Fibroblast of skin of right quadriceps (primary cell): Measurements from ENCODE around the gene CARMIL1.
A peak's percentile ranks its signal among the peaks of the same experiment; 100 is the strongest.

Source experiments
- DNase-seq: peaks from one replicate; pipeline ENCODE4 v3.0.0-alpha.2; 2013

Gene CARMIL1

DNA sequence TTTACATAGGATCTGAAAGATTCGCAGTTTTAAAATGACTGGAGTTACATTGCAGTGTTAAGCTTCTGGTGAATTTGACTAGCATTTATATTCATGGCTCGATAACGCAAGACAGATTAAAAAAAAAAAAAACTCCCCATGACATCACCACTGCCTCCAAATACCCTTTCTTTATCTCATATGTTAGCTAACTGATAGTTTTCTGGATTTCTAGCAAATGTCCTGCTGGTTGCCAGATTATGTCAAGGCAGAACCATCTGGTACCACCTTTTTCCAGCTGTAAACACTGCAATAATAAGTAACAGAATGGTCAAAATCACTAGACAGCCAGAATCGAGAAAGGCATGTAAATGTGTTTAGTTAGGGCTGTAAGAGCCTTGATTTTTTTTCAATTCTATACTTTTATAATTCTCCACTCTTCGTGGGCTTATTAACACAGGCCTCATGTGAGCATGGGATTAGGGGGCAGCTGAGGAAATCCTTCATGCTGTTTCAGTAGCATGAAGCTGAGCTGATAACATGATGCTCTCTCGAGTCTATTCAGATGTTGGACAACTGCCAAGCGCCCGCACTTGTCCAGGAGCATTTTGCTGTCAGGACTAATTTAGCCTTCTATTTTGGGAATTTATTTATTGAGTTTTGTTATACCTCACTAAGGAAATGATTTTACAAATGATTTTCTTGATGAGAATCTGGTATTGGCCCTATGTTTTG, 206.8 kb downstream of the CARMIL1 start:
- DNase-seq = peak; percentile 13

DNA sequence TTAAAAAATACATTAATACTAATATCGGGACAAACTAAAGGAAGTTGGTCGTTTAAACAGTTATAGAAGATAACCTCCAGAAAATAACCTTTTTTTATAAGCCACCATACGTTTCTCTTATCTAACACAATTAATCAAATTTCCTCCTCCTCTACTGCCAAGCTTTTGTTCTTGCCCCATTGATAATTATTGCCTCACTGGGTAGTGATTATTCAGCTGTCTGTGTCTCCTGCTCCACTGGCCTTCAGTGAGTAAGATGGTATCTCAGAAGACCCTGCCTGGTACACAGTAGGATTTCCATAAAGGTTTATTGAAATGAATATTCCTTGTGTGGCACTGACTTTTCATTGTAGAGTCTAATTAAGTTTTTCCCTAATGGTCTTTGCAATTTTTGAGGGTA, 207.4 kb downstream of the CARMIL1 start:
- DNase-seq = no peak

DNA sequence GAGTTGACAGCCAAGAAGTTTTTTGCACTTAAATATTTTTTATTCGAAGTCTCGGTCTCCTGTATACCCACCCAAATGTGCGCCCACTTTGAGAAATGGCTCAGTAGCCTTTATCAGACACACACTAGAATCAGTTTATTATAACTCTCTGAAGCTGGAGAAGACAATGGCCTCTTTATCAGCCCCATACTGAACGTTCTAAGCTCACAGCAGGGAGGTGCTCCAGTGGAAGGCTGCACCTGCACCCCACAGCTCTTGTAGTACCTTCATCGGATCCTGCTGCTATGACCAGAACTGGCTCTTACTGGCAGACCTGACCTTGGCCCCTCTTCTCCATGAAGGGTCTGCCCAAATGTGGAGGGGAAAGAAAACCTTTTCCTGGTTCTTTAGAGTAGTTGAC, 207.8 kb downstream of the CARMIL1 start:
- no peak for DNase-seq

DNA sequence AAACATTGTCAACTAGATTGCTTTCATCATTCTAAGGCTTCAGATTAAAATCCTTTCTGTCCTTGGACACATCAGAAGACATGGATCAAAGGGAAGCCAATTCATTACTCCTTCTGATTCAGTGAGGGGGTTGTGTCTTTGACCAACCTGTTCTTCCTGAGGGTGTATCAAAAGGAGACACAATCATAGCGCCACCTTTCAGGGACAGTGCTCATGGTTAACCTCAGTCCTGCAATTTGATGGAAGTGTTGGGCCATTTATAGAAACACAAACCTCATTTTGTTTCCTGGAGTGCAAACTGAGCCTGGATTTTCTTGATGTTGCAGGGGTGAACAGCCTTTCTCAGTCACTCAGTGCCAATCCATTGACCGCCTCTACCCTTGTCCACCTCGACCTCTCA, 209.0 kb downstream of the CARMIL1 start:
- no peak for DNase-seq

DNA sequence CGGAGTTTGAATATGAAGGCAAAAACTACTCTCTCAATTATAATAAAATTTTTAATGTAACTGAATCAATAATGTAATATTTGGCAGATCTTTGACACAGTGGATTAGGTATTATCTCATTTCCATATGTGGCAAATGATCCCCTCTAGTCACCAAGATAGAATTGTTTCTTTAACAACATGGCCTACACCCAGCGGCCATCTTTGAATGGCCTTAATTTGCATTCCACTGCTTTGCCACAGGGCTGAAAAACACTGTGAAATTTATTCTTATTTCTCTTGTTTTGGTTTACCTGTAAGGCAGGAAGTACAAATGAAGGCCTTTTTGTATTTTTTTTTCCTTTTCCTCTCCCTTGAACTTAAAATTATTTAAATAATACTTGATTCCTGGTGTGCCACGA, 210.2 kb downstream of the CARMIL1 start:
- no peak for DNase-seq

DNA sequence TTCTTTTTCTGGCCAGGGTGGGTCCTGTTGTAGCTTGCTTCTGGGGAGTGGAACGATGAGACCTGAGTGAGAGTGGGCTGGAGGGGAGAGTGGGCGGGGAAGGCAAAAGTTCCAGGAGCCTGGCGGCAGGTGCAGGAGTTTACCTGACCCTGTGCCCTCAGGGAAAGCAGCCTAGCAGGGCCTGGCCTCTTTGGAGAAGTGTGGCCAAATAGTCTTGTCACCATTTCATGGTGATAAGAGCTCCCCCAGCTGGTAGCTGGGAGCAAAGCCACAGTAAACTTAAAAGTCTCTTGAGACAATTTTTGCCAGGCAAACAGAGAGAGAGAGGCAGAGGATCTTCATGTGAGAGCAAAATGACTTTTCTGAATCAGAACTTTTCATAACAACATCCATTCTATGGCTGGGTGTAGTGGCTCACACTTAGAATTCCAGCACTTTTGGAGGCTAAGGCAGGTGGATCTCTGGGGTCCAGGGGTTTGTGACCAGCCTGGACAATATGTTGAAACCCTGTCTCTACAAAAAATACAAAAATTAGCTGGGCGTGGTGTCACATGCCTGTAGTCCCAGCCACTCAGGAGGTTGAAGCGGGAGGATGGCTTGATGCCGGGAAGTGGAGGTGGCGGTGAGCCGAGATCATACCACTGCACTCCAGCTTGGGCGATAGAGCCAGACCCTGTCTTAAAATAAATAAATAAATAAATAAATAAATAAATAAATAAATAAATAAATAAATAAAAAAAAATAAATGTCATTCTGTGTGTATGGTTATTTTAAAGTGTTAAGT, 211.0 kb downstream of the CARMIL1 start:
- peak; percentile 69 for DNase-seq

DNA sequence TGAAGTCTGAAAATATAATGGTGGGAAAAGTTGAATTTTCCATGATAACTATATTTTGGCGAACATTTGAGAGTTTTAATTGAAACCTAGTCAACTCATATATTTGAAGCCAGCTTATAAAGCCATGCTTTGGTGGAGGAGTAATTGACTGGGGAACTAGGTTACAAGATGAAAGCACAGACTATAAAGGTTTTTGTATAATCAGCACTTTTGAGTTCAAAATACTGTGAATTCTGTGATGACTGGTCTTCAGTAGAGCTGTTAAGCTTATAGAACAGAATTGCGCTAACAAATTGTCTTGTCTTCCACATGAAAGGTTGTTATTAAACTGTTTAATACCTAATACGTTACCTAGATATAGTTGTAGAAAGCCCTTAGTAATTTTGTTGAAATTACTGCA, 213.8 kb downstream of the CARMIL1 start:
- DNase-seq = no peak

DNA sequence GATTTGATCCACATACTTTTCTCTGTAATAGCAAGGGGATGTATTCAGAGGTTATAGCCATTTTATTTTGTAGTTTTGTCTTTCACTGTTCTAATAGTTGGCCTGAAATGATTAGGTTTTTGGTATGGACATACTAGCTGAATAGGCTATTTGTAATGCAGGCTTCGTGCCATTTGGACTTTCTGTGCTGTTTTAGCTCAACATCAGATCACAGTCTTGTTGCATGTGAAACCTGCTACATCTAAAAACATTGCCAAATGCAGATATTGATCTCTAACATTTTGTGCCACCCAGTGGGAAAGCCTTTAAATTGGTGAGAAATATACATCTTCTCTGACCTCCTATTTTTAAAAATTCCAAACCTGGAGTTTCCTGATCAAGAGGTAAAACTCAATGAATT, 215.3 kb downstream of the CARMIL1 start:
- DNase-seq = no peak

DNA sequence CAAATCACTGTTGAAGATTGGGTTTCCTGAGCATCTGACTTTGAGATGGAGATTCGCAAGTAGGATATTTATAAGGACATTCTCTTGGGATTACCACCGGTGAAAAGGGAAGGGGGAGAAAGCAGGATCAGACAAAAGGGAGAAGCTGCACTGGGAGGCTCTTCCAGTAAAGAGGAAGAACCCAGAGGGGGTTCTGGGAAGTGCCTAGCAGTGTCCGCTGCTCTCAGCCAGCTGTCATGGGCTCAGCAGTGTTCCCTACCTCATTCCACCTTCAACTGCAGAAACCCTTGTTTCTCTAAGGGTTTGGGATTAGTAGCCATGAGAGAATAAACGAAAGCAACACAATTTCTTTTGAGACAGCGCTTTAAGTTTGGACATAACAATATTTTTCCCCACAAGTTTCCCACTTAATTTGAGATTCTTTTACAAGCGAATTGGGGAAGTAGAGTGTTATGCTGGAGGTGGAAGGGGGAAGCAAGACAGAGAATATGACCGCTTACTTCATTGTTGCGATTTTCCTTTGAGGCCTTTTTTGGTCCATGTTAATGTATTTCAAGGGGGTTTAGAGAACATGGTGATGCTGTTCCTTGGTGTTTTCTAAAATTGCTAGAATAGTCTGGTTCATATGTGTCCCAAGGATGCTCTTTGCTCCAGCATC, 218.3 kb downstream of the CARMIL1 start:
- DNase-seq = no peak

DNA sequence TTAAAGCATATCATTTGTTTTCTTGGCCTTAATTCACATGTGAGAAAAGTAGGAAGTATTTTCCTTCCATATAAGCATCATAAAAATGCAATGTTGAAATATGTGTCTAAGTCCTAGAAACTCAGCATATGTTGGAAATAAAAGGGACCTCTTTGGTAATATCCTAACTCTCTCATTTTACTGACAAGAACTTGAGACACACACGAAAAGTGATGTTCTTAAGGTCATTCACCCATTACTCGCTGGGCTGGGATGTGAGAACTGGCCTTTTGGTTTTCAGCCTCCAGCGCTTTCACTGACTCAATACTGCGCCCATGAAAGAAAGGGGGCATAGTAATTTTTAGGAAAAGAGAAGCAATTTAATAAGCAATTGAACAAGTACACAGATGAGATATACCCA, 219.3 kb downstream of the CARMIL1 start:
- DNase-seq = no peak

DNA sequence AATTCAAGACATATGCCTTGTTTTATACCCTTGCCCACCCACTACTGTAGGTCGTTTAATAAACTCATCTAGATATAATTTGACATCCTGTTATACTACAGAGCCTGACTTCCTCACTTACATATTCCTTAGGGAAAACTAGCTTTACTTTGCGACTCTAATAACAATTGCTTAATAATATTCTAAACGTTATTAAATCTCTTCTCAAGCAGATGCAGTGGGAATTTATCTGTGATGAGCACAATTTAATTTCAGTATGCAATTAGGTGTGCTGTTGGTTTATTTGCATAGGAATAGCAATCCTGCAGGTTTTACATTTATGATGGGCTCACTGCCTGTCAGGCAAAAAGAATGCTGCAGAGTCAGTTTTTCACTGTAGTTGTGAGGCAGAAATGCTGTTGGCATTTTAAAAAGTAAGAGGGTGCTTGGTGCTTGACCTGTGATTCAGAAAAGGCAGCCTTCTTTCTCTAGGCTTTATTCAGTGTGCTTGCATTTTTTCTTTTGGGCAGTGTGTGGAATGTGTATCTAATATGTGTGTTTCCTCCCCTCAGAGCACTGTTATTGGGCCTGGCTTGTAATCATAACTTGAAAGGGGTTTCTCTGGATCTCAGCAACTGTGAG, 220.6 kb downstream of the CARMIL1 start:
- no peak for DNase-seq

DNA sequence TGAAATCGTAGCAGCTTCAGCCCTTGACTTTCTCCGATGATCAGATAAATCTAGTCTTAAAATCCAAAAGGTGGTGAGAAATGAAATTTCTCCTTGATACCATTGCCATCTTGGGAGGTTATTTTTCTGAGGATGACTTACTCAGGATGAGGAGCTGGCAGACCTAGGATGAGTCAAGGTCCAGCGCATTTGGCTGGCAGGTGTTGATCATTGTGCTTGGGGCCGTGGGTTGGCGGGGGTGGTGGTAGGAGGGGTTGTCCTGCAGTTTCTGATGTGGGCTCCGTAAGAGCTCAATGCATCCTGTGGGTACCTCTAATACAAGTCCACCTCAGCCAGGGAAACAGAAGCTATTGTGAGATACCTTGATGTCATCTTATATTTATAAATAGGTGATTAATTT, 224.5 kb downstream of the CARMIL1 start:
- DNase-seq = no peak

DNA sequence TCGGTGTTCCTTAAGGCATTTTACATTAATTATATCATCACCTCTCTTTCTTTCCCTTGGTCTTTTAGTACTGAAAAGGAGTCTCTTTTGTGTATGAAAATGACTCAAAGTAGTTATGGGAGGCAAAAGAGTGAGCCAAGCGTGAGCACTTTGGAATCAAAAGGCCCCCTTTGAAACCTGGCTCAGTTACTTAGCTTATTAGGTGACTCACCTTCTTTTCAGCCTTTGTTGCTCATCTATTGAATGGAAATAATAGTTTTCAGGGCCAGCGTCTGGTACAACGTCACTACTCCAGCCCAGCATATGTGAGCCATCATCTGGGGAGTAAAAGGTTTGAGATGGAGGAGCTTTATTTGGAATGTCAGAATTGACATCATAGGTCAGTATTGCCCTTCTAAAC, 225.5 kb downstream of the CARMIL1 start:
- DNase-seq = peak; percentile 52

DNA sequence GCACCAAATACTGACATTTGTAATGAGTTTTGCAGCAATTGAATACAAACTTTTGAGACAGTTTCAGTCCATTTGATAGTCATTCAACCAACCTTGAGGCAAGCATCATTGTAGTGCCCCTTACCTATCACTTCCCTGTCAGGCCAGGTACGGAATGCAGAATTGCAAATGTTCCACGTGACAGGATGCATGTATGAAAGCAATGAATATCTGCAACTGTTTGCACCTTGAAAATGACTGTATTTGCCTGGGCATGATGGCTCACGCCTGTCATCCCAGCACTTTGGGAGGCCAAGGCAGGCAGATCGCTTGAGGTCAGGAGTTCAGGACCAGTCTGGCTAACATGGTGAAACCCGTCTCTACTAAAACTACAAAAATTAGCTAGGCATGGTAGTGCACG, 226.8 kb downstream of the CARMIL1 start:
- DNase-seq = no peak

DNA sequence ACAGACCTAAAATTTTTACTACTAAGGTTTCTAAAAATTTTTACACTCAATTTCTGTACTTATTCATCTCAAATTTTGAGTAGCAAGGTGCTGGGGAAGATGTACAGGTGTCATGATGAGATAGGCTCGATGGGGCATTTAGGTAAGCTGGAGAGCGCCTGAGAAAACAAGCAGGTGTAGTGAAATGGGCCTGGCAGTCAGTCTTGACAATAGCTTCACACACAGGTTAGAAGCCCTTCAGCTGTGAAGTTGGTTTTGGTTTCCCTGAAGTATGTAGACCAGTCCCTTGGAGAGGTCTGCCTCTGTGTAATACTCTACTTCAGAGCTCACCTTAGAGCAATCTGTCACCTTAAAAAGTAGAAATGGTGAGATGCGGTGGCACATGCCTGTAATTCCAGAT, 228.9 kb downstream of the CARMIL1 start:
- no peak for DNase-seq

DNA sequence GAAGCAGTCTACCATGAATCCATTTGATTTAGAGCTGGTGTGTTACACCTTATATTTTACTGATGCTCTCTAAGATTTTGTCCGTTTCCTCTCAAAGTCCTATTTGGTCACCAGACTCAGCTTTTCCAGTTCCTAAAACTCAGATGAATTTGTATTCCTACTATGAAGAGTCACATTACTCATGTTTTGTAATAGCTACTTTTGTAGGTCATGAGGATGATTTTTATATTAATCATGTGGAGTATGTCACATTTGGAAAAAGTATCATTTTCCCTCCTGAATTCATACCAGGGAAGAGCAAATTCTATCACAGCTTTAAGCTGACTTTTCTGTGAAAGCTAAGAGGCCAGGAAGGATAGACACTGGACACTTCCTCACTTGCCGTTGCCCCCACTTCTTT, 232.2 kb downstream of the CARMIL1 start:
- peak; percentile 16 for DNase-seq

DNA sequence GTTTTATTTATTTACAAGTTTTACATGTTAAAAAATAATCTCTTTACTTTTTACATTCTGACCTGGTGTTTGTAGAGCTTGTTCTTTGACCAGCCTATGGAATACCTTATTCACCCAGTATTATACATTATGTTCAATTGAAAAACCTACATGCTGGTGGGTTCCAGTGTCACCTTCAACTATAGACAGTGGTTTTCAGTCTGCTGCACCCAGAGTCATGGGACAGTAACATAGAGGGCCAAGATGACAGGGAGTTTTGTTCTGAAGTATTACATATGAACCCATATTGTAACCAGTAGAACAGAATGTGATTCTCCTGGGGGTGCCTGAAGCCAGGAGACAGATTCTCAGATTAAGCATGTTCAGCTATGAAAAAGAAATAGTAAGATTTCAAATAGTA, 233.4 kb downstream of the CARMIL1 start:
- no peak for DNase-seq

DNA sequence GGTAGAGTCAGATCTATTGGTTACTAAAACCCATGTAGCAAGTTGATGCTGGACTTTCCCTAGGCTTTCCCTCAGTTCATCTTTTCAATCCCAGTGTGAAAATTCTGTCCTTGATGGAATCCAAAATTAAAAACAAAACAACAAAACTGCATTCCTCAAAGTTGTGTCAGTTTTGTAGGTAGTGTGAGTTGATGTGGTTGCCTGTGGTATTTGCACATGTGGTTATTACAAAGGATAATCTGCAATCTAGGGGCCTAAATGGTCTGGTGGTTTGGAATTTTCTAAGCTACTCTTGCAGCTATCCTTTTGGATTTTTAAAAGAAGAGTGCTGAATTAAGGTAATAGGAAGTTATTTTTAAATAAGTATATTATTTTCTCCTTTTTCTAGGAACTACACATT, 240.7 kb downstream of the CARMIL1 start:
- peak; percentile 8 for DNase-seq

DNA sequence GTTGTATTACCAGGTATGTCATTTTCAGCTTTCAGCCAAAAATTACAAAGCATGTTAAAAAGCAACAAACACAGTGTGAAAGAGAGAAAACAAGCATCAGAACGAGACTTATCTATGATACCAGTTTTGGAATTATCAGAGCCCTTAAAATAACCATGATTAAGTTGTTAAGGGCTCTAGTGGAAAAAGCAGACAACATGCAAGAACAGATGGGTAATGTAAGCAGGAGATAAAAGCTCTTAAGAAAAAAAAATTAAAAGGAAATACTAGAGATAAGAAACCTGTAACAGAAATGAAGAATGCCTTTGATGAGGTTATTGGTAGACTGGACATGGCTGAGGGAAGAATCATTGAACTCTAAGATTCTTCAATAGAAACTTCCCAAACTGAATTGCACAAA, 245.4 kb downstream of the CARMIL1 start:
- no peak for DNase-seq

DNA sequence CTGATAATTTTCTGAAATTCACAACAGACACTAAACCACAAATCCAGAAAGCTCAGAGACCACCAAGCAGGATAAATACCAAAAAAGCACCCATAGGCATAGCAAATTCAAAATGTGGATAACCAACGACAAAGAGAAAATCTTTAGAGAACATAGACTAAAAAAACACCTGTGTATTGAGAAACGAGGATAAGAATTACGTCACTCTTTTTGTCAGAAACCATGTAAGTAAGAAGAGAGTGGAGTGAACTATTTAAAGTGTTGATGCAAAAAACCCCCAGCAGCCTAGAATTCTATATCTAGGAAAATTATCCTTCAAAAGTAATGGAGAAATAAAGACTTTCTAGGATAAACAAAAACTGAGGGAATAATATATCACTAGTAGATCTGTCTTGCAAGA, 245.9 kb downstream of the CARMIL1 start:
- DNase-seq = no peak

DNA sequence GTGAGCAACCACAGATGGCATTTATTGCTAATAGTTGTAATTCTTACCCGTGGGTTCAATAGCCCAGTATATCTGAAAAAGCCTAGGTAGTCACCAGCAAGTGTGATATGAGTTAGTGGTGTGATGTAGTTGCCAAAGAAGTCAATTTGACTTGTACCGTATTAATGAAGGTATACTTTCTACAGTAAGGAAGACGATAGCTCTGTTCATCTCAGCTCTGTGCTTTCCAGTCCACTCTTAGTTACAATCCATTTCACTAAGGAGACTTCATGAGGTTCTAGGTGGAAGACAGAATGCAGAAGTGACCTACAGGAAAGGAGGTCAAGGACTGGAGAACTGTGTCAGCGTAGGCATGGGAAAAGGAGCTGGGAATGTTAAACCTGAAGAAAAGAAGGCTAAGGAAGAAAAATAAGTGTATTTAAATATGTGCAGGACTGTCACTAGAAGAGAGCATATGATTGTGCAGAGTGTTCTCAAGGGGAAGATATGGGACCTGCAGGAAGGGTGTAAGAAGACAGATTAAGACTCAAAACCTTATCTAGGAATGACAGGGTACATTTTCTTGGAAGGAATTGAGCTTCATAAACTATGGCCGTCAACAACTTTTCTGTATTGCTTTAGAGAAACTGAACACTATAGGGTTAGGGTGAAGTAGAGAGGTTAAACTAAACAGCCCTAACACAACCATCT, 255.9 kb downstream of the CARMIL1 start:
- no peak for DNase-seq

DNA sequence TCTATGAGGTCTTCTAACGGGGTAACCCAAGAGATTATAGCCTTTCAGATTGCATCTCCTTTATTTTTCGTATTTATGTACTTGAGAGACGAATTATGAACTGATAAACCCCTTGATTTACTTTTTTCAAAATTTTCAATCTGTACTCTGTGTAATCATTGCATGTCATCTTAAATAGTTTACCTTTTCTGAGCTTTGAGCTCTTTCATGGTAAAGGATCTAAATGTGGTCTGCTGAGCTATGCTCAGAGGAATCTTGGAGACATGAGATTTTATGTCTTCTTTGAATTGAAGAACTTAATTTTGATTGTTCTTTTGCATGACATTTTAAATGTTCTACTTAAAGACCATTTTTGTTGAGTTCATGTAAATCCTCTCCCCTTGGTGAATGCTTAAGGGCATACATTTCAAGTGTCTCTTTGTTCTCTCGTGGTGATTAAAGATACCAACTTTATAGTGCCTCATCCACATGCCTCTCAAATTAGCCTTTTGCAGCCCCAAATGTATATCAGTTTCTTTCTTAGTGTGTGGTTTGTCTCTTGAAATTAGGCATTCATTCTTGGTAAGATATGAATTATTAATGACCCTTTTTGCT, 256.6 kb downstream of the CARMIL1 start:
- no peak for DNase-seq

DNA sequence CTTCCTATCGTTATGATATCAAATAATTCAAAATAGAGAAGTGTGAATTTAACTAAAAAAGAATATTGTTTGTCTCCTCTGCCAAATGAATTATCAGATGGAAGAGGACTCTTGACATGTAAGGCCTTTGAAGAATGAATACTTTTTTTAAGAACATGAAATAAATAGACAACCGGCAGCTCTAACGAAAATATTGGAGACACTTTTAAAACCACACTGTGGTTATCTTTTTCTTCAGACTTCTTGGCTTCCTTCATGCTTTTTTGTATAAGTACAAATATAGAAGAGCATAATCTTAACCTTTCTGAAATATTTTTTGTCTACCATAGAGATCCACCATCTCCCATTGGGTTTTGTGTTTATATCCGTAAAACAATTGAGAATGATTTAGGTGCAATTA, 257.6 kb downstream of the CARMIL1 start:
- no peak for DNase-seq
